Measurements from ENCODE around the gene ROGDI.

- TF ChIP-seq CTCF (IDR thresholded peaks at IDR 0.05; ENCODE audit: low read depth, low read length) (no peak), EZH2phosphoT487 (IDR thresholded peaks at IDR 0.05; ENCODE audit: low read depth) (no peak)
Measured at GRCh38 chr16:4765511-4766474, 36.6 kb downstream of the ROGDI start.
